Left colon (tissue), 2 donors: ENCODE data around the gene ILRUN. TPM values are rescaled to one million over a fixed set of nuclear protein-coding genes. Genes with fewer than 3 reads are reported as not detected.
"Not testable (repeated sequence)": the region's sequence is repeated elsewhere in the genome, so short reads cannot be mapped to it uniquely, and the experiment has no call there.

ENCODE experiments used
- ATAC-seq: fragments of 200-7000 bp; cut with Tn5 transposase; one replicate; pipeline ENCODE4 v1.9.1; 2020; ENCODE audit warnings: mild to moderate bottlenecking, moderate library complexity
- DNase-seq, 2 donors: peaks; one replicate each; pipeline ENCODE4 v3.0.0-alpha.2; 2020
- intact Hi-C, 2 donors: fragments of 100-400 bp; cut with DNase I in 1 of 2; cut with micrococcal nuclease in 1 of 2; formaldehyde crosslinking; loops; one replicate each; pipeline versions ENCODE4 v1.11.2 to v1.14.0; 2022; cut with DNase I, micrococcal nuclease
- total RNA-seq, 2 donors: library from RNA; stranded (reverse); fragmentation: NEBNext Ultra II Directional; extraction: Animal tissue kit (Norgen Biotek cat#: 25700); gene quantifications; one replicate each; pipeline ENCODE4 v1.2.1, GENCODE V29; 2021
- donor health status: DM: no; HTN: no; CAD: no.
- donor health status: DM: yes; HTN: yes; CAD: no.

ILRUN gene
- total RNA-seq, 2 donors from 2014 or later: 48.0 to 57.6 TPM

DNA sequence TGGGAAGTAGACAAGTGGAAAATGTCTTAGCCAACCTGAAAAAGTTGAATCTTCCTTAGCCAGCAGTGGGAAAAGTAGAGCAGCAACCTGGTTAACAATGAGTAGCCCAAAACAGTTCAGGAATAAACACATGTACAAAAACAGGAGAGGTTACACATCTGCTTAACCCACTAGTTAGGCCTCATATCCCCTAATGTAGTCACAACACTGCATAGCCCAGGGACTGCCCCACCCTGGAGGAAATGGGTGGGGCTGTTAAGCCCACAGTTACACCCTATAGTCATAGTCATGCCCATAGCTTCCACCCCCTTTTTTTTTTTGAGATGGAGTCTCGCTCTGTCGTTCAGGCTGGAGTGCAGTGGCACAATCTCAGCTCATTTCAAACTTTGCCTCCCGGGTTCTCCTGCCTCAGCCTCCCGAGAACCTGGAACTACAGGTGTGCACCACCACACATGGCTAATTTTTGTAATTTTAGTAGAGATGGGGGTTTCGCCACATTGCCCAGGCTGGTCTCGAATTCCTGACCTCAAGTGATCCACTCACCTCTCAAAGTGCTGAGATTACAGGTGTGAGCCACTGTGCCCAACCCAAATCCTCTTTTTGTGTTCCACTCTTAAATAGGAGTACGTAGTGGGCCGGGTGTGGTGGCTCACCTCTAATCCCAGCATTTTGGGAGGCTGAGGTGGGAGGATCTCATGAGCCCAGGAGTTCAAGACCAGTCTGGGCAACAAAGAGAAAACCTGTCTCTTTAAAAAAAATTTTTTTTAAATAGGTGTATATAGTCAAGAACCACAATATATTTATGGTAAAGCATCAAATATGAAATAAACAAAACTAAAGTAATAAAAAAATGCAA is 24.5 kb downstream of the ILRUN start:
- peak; percentile 87 for ATAC-seq
- DNase-seq: peak; percentile 61 to 63
- intact Hi-C loops: no loop called here

DNA sequence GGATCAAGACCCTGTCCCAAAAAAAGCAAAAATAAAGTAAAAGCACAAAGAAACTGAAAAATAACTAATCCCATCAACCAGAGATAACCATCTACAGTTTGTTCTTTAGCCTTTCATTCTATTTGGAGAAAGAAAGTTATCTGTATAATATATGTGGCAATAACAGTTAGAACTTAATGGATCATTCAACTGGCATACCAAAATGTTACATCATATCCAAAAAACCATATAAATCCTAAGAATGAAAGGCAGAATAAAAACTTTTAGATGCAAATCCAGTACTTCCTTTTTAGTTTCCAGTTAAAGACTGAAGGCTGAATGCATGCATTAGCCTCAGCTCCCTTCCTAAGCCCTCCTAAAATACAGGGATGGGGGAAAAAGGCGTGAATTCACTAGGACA is 25.2 kb downstream of the ILRUN start:
- intact Hi-C loops: no loop called here
- DNase-seq (no peak), ATAC-seq (no peak)

DNA sequence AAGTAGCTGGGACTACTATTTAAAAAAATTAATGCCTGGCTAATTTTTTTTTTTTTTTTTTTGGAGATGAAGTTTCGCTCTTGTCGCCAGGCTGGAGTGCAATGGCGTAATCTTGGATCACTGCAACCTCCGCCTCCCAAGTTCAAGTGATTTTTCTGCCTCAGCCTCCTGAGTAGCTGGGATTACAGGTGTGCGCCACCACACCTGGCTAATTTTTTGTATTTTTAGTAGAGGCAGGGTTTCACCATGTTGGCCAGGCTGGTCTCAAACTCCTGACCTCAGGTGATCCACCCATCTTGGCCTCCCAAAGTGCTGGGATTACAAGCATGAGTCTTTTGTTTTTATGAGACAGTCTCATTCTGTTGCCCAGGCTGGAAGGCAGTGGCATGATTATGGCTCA is 27.8 kb downstream of the ILRUN start:
- intact Hi-C loops, DNase-seq, ATAC-seq: not testable (repeated sequence)

DNA sequence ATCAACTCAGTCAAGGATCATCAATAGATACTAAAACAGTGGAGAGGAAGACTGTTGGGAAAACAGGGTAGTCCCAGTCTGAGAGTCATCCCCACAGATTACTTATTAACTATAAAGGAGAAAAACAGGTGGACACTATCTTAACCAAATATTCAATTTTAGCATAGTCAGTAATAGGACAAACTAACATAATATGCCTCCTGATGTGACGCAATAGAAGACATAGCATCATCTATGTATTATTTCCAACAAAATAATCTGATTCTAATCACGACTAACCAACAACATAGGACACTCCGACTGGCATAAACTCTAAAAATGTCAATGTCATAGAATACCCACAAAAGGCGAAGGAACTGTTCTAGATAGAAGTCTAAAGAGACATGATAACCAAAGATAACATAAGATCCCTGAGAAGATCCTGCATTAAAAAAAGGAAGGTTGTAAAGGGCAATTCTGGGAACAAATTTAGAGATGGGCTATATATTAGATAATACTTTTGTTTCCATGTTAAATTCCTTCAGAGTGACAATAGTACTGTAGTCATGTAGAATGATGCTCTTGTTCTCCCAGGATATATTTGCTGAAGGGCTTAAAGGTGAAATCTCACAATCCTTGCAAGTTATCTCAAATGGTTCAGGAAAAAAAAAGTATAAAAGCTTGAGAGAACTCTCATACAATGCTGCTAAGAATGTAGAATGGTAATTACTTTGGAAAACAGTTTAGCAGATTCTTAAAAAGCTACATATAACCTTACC is 28.9 kb downstream of the ILRUN start:
- DNase-seq (no peak), ATAC-seq (no peak)
- intact Hi-C loops: no loop called here

DNA sequence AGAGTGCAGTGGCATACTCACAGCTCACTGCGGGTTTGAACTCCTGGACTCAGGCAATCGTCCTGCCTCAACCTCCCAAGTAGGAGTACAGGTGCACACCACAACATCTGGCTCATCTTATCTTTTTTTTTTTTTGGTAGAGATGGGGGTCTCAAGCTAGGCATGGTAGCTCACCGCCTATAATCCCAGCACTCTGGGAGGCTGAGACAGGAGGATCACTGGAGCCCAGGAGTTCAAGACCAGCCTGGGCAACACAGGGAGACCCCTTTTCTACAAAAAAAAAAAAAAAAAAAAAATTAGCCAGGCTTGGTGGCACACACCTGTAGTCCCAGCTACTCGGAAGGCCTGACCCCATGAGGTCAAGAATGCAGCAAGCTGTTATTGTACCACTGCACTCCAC is 31.5 kb downstream of the ILRUN start:
- intact Hi-C loops: no loop called here
- ATAC-seq (no peak), DNase-seq (no peak)

DNA sequence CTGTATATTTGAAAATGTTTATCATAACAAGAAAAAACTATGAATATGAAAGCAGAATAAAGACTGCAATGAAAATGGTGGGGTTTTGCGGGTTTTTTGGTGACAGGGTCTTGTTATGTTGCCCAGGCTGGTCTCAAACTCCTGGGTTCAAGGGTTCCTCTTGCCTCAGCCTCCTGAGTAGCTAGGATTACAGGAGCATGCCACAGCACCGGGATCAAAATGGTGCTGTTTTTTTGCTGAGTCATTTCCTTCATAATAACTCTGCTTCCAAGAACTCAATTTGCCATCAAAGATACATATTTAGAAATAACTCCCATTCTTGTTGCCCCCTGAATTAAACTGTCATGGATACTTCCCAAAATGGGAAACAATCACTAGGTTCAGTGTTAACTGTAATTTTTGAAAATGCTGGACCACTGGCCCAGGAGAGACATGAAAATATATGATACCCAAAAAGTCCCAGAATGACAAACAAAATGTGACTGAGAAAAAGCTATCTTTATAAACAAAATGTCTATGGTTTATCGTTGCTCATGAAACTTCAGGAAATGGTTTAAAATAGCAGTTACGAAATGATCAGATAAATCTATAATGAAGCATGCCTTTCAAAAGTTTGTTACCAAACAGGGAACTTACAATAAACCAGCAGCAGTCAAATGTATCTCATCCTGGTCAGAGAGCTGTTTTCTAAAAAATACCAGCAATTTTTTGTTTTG is 32.2 kb downstream of the ILRUN start:
- ATAC-seq (no peak), DNase-seq (no peak)
- intact Hi-C loops: no loop called here

DNA sequence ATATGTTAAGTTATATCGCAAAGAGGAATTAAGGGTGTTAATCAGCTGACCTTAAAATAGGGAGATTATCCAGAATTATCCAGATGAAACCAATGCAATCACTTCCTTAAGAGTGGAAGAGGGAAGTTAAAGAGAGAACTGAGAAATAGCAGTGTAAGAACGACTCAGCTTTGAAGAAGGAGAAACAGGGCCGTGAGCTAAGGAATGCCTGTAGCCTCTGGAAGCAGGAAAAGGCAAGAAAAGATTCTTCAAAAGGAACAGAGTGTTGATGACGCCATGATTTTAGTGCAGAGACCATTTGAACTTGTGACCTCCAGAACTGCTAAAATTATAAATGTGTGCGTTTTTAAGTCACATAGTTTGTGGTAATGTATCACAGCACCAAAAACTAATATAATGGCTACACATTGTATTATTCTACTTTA is 32.7 kb downstream of the ILRUN start:
- DNase-seq (no peak), ATAC-seq (no peak)
- intact Hi-C loops: no loop called here

DNA sequence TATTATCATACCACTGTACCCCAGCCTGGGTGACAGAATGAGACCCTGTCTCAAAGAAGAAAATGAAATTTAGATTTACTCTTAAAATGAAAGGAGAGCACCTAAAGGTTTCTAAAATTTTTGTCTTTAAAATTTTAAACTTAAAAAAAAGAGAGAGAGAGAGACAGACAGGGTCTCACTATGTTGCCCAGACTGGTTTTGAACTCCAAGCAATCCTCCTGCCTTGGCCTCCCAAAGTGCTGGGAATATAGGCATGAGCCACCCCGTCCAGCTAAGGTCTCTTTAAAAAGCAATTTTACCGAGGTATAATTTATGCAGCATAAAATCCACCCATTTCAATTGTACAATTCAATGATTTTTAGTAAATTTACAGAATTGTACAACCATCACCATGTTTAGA is 33.2 kb downstream of the ILRUN start:
- intact Hi-C loops: no loop called here
- no peak for DNase-seq
- no peak for ATAC-seq

DNA sequence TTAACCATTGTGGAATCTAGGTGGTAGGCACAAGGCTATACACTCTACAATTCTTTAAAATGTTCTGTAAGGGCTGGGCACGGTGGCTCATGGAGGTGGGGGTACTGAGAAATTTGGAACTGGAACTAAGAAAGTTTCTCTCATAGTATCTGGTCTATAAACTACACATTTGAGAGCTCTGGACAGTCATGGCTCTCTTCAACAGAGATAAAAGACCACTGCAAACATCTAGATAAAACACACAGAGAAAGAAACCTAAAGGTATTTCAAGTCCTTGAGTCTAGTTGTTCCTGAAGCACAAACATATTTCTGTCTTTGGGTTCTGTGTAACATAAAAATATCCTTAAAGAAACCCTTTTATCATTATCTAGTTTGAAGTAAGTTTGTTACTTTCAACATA is 35.2 kb downstream of the ILRUN start:
- no peak for DNase-seq
- no peak for ATAC-seq
- intact Hi-C loops: no loop called here

DNA sequence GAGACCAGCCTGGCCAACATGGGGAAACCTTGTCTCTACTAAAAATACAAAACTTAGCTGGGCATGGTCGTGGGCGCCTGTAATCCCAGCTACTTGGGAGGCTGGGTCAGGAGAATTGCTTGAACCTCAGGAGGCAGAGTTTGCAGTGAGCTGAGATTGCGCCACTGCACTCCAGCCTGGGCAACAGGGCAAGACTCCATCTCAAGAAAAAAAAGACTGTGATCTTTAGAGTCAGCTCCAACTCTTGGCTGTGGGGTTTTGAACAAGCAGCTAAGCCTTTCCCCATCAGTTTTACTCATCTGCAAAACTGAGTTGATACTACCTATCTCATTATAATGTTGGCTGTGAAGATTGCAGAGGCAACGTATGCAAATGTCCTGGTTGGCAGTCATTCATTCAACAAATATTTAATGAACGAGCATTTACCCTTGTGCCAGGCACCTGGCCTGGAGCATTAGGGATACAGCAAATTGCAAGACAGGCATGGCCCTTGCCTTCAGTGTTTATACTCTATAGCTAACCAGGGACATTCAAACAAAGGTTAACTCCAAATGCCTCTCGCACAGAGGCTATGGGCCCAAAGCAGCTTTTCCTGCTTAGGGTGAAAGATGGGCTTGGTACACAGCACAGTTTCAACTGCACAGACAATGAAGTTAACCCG is 37.8 kb downstream of the ILRUN start:
- DNase-seq: no peak
- intact Hi-C loops: no loop called here
- ATAC-seq: no peak

DNA sequence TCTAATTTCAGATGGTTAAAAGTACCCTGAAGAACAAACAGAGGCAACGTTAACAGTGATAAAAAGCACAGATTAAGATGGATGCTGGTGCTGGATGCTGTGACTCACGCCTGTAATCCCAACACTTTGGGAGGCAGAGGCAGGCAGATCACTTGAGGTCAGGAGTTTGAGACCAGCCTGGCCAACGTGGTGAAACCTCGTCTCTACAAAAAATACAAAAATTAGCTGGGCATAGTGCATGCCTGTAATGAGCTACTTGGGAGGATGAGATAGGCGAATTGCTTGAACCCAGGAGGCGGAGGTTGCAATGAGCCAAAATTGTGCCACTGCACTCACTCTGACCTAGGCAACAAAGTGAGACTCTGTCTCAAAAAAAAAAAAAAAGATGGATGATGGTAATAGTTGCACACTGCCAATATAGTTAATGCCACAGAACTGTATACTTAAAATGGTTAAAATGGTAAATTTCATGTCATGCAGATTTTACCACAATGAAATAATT is 38.5 kb downstream of the ILRUN start:
- ATAC-seq, DNase-seq, intact Hi-C loops: not testable (repeated sequence)

DNA sequence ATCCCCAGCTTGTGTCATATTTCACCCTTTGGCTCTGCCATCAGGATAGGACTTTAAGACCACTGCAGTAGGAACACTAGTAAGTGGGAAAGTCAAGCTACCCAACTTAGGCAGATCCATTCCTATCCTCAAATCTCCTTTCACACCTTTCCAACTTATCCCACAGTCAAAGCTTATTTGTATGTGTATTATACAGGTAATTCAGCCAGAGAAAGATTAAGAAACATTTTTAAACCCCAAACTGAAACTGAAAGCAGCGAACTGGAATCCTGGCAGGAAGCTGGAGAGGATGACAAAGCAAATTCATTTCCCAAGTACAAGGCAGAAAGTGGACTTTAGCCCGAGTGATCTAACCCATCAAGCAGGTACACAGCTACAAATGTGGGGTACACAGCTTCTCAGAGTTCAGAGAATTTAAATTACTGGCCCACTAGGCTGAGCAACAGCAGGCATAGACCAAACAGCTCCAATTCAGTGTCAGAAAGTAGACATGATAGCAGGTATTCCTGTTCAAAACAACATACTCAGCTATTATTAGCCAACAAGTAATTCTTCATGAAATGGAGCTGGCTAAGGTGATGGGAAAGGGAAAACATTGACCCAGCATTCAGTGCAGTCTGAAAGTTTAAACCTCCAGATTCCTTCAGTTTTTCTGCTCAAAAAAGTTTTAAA is 39.1 kb downstream of the ILRUN start:
- ATAC-seq (peak; percentile 92), DNase-seq (peak in 1 of 2 donors; percentile 58)
- intact Hi-C loops: no loop called here

DNA sequence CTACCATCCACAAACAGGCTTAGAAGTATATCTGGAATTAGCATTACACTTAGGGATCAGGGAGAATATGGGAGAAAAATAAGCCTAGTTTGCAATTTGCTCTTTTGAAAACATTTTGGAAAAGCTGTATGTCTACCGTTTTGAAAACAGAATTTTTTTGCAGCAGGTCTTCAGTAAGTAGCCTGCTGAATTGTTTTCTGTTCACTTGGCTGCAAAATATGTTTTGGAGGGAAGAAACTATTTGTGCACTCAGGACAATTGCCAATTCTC is 39.6 kb downstream of the ILRUN start:
- ATAC-seq: no peak
- DNase-seq: no peak
- intact Hi-C loops: no loop called here

DNA sequence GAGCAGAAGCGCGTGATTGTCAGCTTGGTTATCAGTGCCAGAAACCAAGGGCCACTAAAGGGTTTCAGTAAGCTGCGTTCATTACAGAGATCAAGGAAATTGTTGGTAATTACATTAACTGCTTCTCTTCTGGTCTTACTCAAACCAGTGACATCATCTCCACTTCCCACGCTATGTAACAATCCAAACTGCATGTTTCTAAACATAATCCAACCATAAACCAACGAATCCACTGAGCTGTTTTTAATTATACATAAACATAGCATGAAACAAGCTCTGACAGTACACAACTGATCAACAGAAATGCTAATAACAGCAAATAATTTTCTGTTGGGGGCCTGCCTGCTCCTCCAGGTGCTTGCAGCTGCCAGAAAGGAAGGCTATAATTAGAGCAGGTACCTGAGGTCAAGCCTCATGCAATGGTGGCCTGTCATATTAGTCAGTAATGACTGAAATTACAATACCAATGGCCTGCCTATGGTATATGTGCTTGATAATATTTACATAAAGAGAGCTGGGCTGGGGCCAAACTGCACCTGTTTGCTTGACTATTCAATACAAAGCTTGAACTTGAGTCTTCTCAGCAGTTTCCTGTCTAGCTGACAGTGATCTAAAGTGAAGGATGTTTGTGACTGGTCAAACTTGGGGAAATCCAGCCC is 40.1 kb downstream of the ILRUN start:
- DNase-seq: peak; percentile 59 to 74
- ATAC-seq: peak; percentile 69
- intact Hi-C loops: no loop called here

DNA sequence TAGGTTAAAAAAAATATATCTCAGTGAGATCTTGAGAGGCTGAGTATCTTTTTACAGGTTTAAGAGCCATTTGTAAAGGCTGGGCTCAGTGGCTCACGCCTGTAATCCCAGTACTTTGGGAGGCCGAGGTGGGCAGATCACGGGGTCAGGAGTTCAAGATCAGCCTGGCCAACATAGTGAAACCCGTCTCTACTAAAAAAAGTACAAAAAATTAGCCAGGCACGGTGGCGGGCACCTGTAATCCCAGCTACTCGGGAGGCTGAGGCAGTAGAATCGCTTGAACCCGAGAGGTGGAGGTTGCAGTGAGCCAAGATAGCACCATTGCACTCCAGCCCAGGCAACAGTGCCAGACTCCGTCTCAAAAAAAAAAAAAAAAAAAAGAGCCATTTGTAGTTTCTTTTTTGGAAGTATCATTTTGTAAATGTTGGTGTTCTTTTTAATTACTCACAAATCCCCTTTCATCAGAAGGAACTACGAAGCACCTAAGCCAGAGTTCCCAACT is 40.6 kb downstream of the ILRUN start:
- ATAC-seq, DNase-seq, intact Hi-C loops: not testable (repeated sequence)

DNA sequence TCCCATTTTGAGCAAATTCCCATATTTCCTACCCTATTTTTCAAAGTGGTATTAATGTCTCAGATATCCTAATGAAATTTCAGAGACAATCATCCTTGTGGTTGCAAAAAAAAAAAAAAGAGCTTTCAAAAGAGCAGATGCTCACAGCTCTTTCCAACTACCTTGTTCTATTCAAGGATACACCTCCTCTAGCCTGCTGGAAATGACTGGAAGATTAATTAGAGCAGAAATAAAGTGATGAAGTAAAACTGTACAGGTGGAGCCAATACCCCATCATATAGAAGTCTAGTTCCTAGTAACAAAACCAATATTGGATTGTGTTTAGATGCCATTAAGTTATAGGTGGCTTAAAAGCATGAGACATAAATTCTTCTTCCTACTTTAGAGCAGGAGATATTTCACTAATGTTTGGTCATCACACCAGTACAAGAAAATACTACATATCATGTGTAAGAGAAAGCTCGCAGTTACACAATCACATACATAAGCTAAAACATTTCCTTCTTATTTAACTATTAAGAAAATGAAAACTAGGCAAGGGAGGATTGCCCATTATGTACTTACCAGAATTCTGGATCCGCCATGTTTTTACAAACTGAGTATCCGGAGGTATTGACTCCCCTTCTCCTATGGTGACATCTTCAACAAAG is 42.4 kb downstream of the ILRUN start:
- intact Hi-C loops: no loop called here
- DNase-seq (no peak), ATAC-seq (no peak)

DNA sequence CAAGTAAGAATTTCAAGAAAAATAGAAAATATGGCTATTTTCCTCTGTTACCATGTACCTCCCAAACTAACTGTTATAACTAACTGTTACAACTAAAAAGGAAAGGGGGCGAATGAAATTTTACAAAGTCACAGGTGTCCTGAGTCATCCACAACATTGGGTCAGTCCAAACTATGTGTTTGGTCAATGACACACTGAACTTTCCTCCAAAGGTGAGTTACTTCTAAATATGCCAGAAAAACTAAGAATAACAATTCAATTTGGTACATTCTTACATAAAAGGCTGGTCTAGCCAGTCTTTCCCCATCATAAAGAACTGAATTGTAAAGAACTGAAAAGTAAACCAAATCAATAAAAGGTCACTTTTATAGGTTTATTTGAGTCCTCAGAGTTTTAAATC is 44.3 kb downstream of the ILRUN start:
- DNase-seq (no peak), ATAC-seq (no peak)
- intact Hi-C loops: no loop called here
